ENCODE data around the gene GFRA1. TPM values are rescaled to one million over a fixed set of nuclear protein-coding genes. Genes with fewer than 3 reads are reported as not detected.

The GFRA1 gene
- total RNA-seq, 1 experiment from 2014 or later: 0.30 TPM

- TF ChIP-seq REST (IDR thresholded peaks at IDR 0.05; ENCODE audit: low read depth) (no peak), EZH2 (IDR thresholded peaks at IDR 0.05) (no peak)
Measured at GRCh38 chr10:116126954-116127695, 145.9 kb downstream of the GFRA1 start (continued).

GRCh38 chr10:116126239-116126638 lies 146.8 kb downstream of the GFRA1 start:
- TF ChIP-seq ELF1 (IDR thresholded peaks at IDR 0.05; ENCODE audit: borderline replicate concordance, low read depth) (no peak), RAD21 (IDR thresholded peaks at IDR 0.05; ENCODE audit: low read depth) (no peak), ATF3 (IDR thresholded peaks at IDR 0.05) (no peak), SIN3A (IDR thresholded peaks at IDR 0.05; ENCODE audit: low read depth) (no peak), POLR2AphosphoS5 (IDR thresholded peaks at IDR 0.05; ENCODE audit: low read depth, low read length) (no peak), FOSL1 (IDR thresholded peaks at IDR 0.05; ENCODE audit: low read depth) (no peak), EGR1 (IDR thresholded peaks at IDR 0.05; ENCODE audit: low read depth) (no peak)
- Histone ChIP-seq H3K9ac (ENCODE audit: low read length) (no peak overlapping the region), H3K36me3 (ENCODE audit: control insufficient read depth in 1 of 2, insufficient read depth in 2 of 2, low read length in 2 of 2) (no peaks in the 10 kb centered on the region), H4K20me1 (ENCODE audit: insufficient read depth) (no peaks in the 10 kb centered on the region), H3K9me2 (ENCODE audit: insufficient read depth) (no peaks in the 10 kb centered on the region), H3K4me1 (ENCODE audit: control insufficient read depth in 1 of 2, insufficient read depth in 2 of 2, low read length in 2 of 2) (no peaks in the 10 kb centered on the region), H3K4me2 (ENCODE audit: low read length) (no peak overlapping the region), H3K79me2 (ENCODE audit: insufficient read depth, low read length) (no peaks in the 10 kb centered on the region), H3K27ac (ENCODE audit: low read depth, low read length) (no peak overlapping the region), H2AFZ (ENCODE audit: low read depth, low read length, poor library complexity, severe bottlenecking) (no peak overlapping the region), H3K4me3 (replicated peaks in 1 of 2; ENCODE audit: low read depth in 1 of 2, low read length in 2 of 2) (no peak overlapping the region), H3K9me3 (ENCODE audit: control insufficient read depth in 1 of 2, insufficient read depth in 1 of 2, low read depth in 1 of 2, low read length in 2 of 2) (no peaks in the 10 kb centered on the region), H3K27me3 (ENCODE audit: insufficient read depth, low read length) (peaks cover 3% of the 10 kb centered on the region)
- intact Hi-C loops (cut with micrococcal nuclease): no loop called here
- ChIA-PET CTCF (no interaction called here), POLR2A (no interaction called here), RAD21 (ENCODE audit: low non-redundant PET in 1 of 2, low total read pairs in 2 of 2, uncharacterized antibody in 2 of 2, unreplicated experiment in 2 of 2) (no interaction called here)
- no TSS peak for BruUV-seq (replicated peaks)
- DNase-seq (ENCODE audit: low read depth, low spot score) (no peak), ATAC-seq (no peak)
